BE2C (cell line): ENCODE results near the gene SLC25A47.

Source experiments
- DNase-seq: peaks from one replicate; pipeline ENCODE4 v3.0.0-alpha.2; 2020
- H3K27me3 ChIP-seq: fragments of 250-450 bp; sonication (Bioruptor Pico); 2 replicates; pipeline ENCODE4 v1.5.1; 2020; ENCODE audit warnings: mild to moderate bottlenecking
- H3K36me3 ChIP-seq: fragments of 250-450 bp; sonication (Bioruptor Pico); 2 replicates; pipeline ENCODE4 v1.5.1; 2020; ENCODE audit warnings: mild to moderate bottlenecking
- H3K4me1 ChIP-seq: fragments of 250-450 bp; sonication (Bioruptor Pico); 2 replicates; pipeline ENCODE4 v1.5.1; 2020
- H3K4me3 ChIP-seq: 2 replicates; pipeline ENCODE4 v1.5.1; 2011; ENCODE audit warnings: low read depth, low read length
- H3K9me3 ChIP-seq: fragments of 250-450 bp; sonication (Bioruptor Pico); 2 replicates; pipeline ENCODE4 v1.5.1; 2020
- CTCF ChIP-seq: IDR thresholded peaks from 2 replicates; pipeline ENCODE4 v1.5.1; 2012; ENCODE audit warnings: mild to moderate bottlenecking, low read depth, low read length

The SLC25A47 gene

GRCh38 chr14:100370003-100370402 is 46.9 kb downstream of the SLC25A47 start:
- H3K36me3 ChIP-seq = peaks cover 4% of the 10 kb centered on the region; the same call in 1 of the 2 replicates
- TF ChIP-seq CTCF = no peak

GRCh38 chr14:100371773-100372172 is 48.6 kb downstream of the SLC25A47 start:
- no peak for DNase-seq
- Histone ChIP-seq H3K9me3 (no peaks in the 10 kb centered on the region), H3K4me1 (no peaks in the 10 kb centered on the region), H3K36me3 (peaks cover 4% of the 10 kb centered on the region; the same call in 1 of the 2 replicates), H3K27me3 (no peaks in the 10 kb centered on the region), H3K4me3 (no peak overlapping the region)
- no peak for TF ChIP-seq CTCF

More at GRCh38 chr14:100370003-100370402, 46.9 kb downstream of the SLC25A47 start:
- Histone ChIP-seq H3K9me3 (no peaks in the 10 kb centered on the region), H3K4me1 (no peaks in the 10 kb centered on the region), H3K4me3 (no peak overlapping the region), H3K27me3 (no peaks in the 10 kb centered on the region)
- DNase-seq = no peak

GRCh38 chr14:100372357-100373048 is 49.4 kb downstream of the SLC25A47 start:
- no peaks in the 10 kb centered on the region; the same call in 1 of the 2 replicates for H3K4me1 ChIP-seq
- H3K27me3 ChIP-seq = no peaks in the 10 kb centered on the region
- H3K36me3 ChIP-seq = peaks cover 4% of the 10 kb centered on the region; the same call in 1 of the 2 replicates
- no peaks in the 10 kb centered on the region for H3K9me3 ChIP-seq
- no peak for TF ChIP-seq CTCF
- DNase-seq = no peak
- H3K4me3 ChIP-seq = no peak overlapping the region

GRCh38 chr14:100374270-100374669 is 51.1 kb downstream of the SLC25A47 start:
- no peaks in the 10 kb centered on the region for H3K27me3 ChIP-seq
- no peaks in the 10 kb centered on the region for H3K36me3 ChIP-seq
- peak overlapping the region; percentile 75 for H3K4me3 ChIP-seq
- no peaks in the 10 kb centered on the region; the same call in 1 of the 2 replicates for H3K4me1 ChIP-seq
- DNase-seq = no peak
- no peak for TF ChIP-seq CTCF
- no peaks in the 10 kb centered on the region for H3K9me3 ChIP-seq

GRCh38 chr14:100374876-100375265 is 51.7 kb downstream of the SLC25A47 start:
- DNase-seq = no peak
- no peak for TF ChIP-seq CTCF
- no peaks in the 10 kb centered on the region for H3K9me3 ChIP-seq
- no peaks in the 10 kb centered on the region for H3K36me3 ChIP-seq
- H3K4me3 ChIP-seq = peak overlapping the region; percentile 75
- H3K4me1 ChIP-seq = no peaks in the 10 kb centered on the region; the same call in 1 of the 2 replicates
- no peaks in the 10 kb centered on the region for H3K27me3 ChIP-seq

GRCh38 chr14:100375266-100375962 is 52.3 kb downstream of the SLC25A47 start:
- DNase-seq = peak; percentile 51
- no peaks in the 10 kb centered on the region; the same call in 1 of the 2 replicates for H3K4me1 ChIP-seq
- H3K9me3 ChIP-seq = no peaks in the 10 kb centered on the region
- H3K27me3 ChIP-seq = no peaks in the 10 kb centered on the region
- TF ChIP-seq CTCF = no peak
- H3K4me3 ChIP-seq = peak overlapping the region; percentile 75
- H3K36me3 ChIP-seq = no peaks in the 10 kb centered on the region
